SK-N-MC (cell line): ENCODE data around the gene NCOR1.
"Not testable (repeated sequence)": the region's sequence is repeated elsewhere in the genome, so short reads cannot be mapped to it uniquely, and the experiment has no call there.

ENCODE experiments used
- DNase-seq: peaks from one replicate; pipeline ENCODE4 v3.0.0-alpha.2; 2011; ENCODE audit warnings: low read depth, low spot score
- H3K27ac ChIP-seq: fragments of 200-600 bp; sonication (generic); 2 replicates; pipeline ENCODE4 v1.5.1; 2016; ENCODE audit warnings: mixed run types
- H3K36me3 ChIP-seq: fragments of 200-600 bp; sonication (generic); 2 replicates; pipeline ENCODE4 v1.6.1; 2017; ENCODE audit warnings: antibody characterized with exemption, low read length, mixed read lengths; ENCODE audit not compliant: insufficient read depth
- H3K4me3 ChIP-seq: fragments of 200-600 bp; sonication (generic); 2 replicates; pipeline ENCODE4 v1.5.1; 2016
- H3K9ac ChIP-seq: fragments of 200-600 bp; sonication (generic); 2 replicates; pipeline ENCODE4 v1.8.0; 2017; ENCODE audit warnings: mixed run types, mixed read lengths; ENCODE audit not compliant: insufficient read length
- H3K9me3 ChIP-seq: fragments of 200-600 bp; sonication (generic); 2 replicates; pipeline ENCODE4 v1.6.1; 2017; ENCODE audit warnings: low read depth, mild to moderate bottlenecking, antibody characterized with exemption, low read length, moderate library complexity, mixed read lengths
- EZH2 ChIP-seq: fragments of 200-600 bp; sonication (generic); IDR thresholded peaks from one replicate; pipeline ENCODE4 v1.6.1; 2017; ENCODE audit warnings: antibody characterized with exemption
- FOXP2 ChIP-seq: optimal IDR thresholded peaks from 2 replicates; pipeline ENCODE3; 2011; ENCODE audit warnings: mild to moderate bottlenecking, moderate library complexity; ENCODE audit not compliant: insufficient read depth; ENCODE audit errors: extremely low read length, control extremely low read depth
- POLR2AphosphoS5 ChIP-seq: IDR thresholded peaks from 2 replicates; pipeline ENCODE4 v1.6.1; 2012; ENCODE audit warnings: mild to moderate bottlenecking, low read depth, low read length, borderline replicate concordance

NCOR1 gene

DNA sequence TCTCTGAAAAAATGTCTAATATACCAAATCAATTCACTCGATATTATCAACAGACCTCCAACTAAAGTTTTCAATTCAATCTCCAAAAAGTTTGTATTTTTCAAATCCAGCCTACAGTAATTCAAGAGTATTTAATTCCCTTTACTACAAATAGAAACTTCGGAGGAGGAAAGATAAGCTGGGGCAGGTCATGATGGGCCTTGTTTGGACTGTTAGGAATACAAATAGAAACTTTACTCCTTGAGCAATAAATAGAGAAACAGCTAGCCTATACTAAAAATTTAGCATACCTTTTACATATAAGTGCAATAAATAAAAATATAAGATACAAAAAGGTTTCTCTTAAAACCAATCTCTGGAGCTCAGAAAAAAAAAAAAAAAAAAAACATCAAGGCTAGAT lies 98.2 kb downstream of the NCOR1 start:
- H3K9ac ChIP-seq: no peak overlapping the region
- H3K36me3 ChIP-seq: peaks cover 71% of the 10 kb centered on the region
- DNase-seq: no peak
- H3K27ac ChIP-seq: no peak overlapping the region
- no peaks in the 10 kb centered on the region; the same call in 1 of the 2 replicates for H3K9me3 ChIP-seq
- no peak overlapping the region for H3K4me3 ChIP-seq
- no peak for TF ChIP-seq EZH2
- TF ChIP-seq POLR2AphosphoS5: no peak
- TF ChIP-seq FOXP2: no peak

DNA sequence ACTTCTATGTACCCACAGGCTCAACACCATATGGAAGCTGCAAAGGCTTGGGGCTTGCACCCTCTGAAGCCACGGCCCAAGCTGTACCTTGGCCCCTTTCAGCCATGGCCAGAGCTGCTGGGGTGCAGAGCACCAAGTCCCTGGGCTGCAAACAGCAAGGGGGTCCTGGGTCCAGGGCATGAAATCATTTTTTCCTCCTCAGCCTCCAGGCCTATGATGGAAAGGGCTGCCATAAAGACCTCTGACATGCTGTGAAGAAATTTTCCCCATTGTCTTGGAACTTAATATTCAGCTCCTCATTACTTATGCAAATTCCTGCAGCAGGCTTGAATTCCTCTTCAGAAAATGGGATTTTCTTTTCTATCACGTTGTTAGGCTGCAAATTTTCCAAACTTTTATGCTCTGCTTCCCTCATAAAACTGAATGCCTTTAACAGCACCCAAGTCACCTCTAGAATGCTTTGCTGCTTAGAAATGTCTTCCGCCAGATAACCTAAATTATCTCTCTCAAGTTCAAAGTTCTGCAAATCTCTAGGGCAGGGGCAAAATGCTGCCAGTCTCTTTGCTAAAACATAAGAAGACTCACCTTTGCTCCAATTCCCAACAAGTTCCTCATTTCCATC lies 100.1 kb downstream of the NCOR1 start:
- not testable (repeated sequence) for H3K9ac ChIP-seq, H3K27ac ChIP-seq, DNase-seq, H3K4me3 ChIP-seq, H3K9me3 ChIP-seq
- peaks cover 64% of the 10 kb centered on the region for H3K36me3 ChIP-seq

DNA sequence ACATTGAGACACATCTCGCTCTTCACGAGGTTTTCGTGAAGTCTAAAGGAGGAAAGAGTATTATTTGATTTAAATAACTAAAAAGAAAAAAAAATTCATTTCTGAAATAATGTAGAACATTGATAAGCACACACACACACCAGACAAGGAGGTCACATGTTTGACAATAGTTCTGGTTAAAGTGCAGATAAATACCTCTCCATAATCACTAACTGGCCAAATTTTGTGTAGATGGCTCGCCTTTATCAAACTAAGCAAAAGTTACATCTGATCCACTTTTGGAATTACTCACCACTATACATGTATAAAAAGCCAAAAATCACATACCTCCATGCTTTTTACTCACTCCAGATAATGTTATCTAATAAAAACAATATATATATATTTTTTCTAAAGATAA lies 106.5 kb downstream of the NCOR1 start:
- no peak for DNase-seq
- peaks cover 19% of the 10 kb centered on the region for H3K36me3 ChIP-seq
- TF ChIP-seq POLR2AphosphoS5: no peak
- no peak for TF ChIP-seq FOXP2
- TF ChIP-seq EZH2: no peak
- no peaks in the 10 kb centered on the region for H3K9me3 ChIP-seq
- H3K27ac ChIP-seq: no peak overlapping the region
- H3K9ac ChIP-seq: no peak overlapping the region
- H3K4me3 ChIP-seq: no peak overlapping the region

DNA sequence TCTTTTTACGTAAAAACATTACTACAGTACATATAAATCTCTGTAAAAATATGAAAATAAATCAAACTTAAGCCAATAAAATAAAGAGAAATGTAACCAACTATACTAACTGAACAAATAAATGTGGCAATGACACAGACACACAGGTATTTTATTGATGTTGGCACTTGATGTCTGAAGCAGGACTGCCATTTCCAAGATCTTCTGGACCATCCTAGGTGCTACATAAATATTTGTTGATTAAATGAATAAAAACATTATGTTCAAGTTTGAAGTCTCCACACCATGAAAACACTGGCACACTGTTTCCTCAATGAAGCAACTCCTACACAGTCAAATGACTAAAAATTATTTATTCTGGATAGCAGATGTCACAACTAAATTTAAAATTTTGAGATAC lies 106.9 kb downstream of the NCOR1 start:
- no peaks in the 10 kb centered on the region for H3K9me3 ChIP-seq
- peaks cover 18% of the 10 kb centered on the region for H3K36me3 ChIP-seq

DNA sequence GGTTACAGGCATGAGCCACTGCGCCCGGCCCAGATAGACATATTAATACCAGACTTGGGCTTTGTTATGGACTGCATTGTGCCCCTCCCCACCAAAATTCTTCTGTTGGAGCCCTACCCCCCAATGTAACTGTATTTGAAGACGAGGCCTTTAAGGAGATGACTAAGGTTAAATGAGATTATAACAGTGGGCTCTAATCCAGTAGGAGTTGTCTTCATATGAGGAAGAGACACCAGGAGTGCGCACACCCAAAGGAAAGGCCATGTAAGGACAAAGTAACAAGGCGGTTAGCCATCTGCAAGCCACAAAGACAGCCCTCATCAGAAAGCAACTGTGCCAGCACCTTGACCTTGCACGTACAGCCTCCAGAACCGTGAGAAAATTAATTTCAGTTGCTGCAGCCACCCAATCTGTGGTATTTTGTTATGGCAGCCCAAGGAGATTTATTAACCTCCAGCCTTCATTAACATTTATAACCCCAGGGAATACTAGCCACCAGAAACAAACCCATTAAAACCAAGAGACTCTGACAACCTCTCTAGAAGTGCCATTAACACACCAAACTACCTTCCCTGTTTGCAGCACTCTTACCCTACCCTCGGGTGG lies 108.1 kb downstream of the NCOR1 start:
- Histone ChIP-seq H3K36me3 (peaks cover 18% of the 10 kb centered on the region), H3K27ac (no peak overlapping the region), H3K4me3 (no peak overlapping the region), H3K9ac (no peak overlapping the region), H3K9me3 (no peaks in the 10 kb centered on the region)
- DNase-seq: no peak
- no peak for TF ChIP-seq FOXP2
- no peak for TF ChIP-seq EZH2
- no peak for TF ChIP-seq POLR2AphosphoS5

More for the DNA sequence above, 106.9 kb downstream of the NCOR1 start:
- Histone ChIP-seq H3K9ac (no peak overlapping the region), H3K27ac (no peak overlapping the region), H3K4me3 (no peak overlapping the region)
- DNase-seq: no peak
- TF ChIP-seq EZH2 (no peak), FOXP2 (no peak), POLR2AphosphoS5 (no peak)

DNA sequence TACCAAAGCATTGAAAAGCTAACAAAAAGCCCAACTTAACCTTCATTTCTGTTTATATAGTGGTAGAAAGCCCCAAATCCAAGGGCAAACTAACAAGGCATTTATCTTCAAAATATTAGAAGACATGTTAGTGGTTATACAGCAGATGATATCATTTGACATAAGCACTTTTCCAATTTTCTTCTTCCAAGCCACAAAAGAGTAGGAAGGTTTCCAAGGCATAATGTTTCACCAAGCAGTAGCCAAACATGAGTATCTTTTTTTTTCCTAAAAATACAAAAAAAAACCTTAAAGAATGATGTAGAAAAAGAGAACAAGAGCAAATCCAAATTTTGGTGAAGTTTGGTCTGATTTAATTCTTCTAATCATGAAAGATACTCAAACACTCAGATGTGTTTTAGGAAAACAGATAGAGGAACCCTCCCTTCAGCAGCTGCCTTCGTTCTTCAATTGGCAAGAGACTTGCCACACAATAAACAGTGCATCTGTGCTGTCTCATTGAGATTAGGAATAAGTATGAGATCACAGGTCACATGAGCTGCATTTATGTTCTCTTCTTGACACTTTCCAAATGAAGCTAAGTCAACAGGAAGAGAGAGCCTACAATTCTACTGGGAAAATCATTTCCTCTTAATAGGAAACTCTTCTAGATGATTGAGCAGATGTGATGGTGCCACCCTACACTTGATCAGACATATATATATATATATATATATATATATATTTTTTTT lies 109.0 kb downstream of the NCOR1 start:
- no peak for DNase-seq
- Histone ChIP-seq H3K36me3 (peaks cover 21% of the 10 kb centered on the region), H3K27ac (no peak overlapping the region)

DNA sequence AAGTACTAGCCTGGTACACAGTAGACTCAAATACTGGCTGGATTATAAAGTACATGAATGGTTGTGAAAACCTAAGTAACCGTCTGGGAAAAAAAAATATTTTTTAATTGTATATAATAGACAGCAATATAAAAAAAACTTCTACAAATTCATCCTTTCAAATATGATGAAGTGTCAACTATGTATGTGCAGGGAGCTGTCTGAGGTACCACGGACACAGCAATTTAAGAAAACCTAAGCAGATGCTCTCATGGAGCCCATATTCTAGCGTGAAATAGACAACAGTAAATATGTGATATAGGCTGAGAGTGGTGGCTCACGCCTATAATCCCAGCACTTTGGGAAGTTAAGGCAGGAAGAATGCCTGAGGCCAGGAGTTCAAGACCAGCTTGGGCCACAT lies 111.1 kb downstream of the NCOR1 start:
- Histone ChIP-seq H3K36me3 (peaks cover 27% of the 10 kb centered on the region), H3K9me3 (no peaks in the 10 kb centered on the region), H3K4me3 (no peak overlapping the region), H3K27ac (no peak overlapping the region), H3K9ac (no peak overlapping the region)
- TF ChIP-seq POLR2AphosphoS5 (no peak), EZH2 (no peak), FOXP2 (no peak)
- no peak for DNase-seq

More for the DNA sequence above, 109.0 kb downstream of the NCOR1 start:
- H3K9me3 ChIP-seq: no peaks in the 10 kb centered on the region
- TF ChIP-seq EZH2 (no peak), FOXP2 (no peak), POLR2AphosphoS5 (no peak)
- H3K9ac ChIP-seq: no peak overlapping the region
- H3K4me3 ChIP-seq: no peak overlapping the region

DNA sequence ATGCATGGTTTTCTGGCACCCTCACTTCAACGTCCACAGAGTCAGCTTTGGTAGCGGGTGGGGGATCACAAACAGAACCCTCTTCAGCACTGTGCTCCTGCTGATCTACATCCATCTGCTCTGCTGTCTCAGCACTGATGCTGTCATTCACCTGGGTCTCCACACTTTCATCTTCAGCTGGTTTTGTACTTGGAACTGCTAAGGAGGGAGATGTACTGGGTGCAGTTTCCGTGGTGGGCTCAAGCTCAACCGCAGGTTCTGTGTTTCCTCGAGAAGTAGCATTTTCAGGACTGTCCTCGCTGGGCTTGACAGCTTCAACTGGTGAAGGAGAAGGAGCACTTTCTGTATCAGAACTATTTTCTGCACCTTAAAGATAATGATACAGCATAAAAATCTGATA lies 113.9 kb downstream of the NCOR1 start:
- DNase-seq: no peak
- H3K36me3 ChIP-seq: peaks cover 31% of the 10 kb centered on the region
- TF ChIP-seq FOXP2 (no peak), POLR2AphosphoS5 (no peak), EZH2 (no peak)
- no peak overlapping the region for H3K4me3 ChIP-seq
- no peak overlapping the region for H3K27ac ChIP-seq
- H3K9me3 ChIP-seq: no peaks in the 10 kb centered on the region
- no peak overlapping the region for H3K9ac ChIP-seq

DNA sequence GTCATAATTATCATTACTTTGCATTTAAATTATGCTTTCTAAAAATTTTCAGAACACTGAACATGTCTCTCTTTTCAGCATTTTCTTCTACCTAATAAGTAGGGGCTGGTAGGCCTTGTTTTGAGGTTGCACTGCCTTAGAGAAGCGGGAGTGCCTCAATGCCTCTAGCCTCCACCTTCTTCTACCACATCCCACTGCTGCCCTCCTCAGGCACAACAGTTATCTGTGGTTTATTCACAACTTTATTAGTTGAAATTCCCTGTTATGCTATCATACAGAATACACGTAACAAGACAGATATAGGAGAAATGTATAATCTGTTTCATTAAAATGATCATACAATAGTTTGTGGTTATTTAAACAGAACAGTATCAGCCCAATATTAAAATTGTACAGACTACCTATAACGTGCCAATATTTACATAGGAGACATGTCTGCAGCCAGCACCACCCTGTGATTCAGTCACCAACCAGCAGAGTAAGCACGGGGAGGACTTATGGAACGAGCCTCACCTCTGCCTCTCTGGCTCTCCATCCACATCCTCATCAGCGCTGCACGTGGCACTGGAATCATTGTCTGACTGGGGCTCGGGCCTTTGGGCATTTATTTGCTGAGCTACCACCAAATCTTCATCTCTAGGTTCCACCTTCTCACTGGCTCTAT lies 114.5 kb downstream of the NCOR1 start:
- H3K4me3 ChIP-seq: no peak overlapping the region
- H3K36me3 ChIP-seq: peaks cover 29% of the 10 kb centered on the region
- H3K9me3 ChIP-seq: no peaks in the 10 kb centered on the region
- no peak overlapping the region for H3K9ac ChIP-seq
- no peak overlapping the region for H3K27ac ChIP-seq
- no peak for DNase-seq
- TF ChIP-seq POLR2AphosphoS5: no peak
- no peak for TF ChIP-seq FOXP2
- TF ChIP-seq EZH2: no peak
